Measurements from ENCODE around the gene OXLD1. TPM values are rescaled to one million over a fixed set of nuclear protein-coding genes. Genes with fewer than 3 reads are reported as not detected.

Gene OXLD1
- total and polyA plus RNA-seq, 10 of the 15 experiments (the other 5 are each of a cell fraction or from before 2014, with no cell fraction given), result 4.6 to 89.5 (median 39.8) TPM

- no peak for TF ChIP-seq ZBTB40 (IDR thresholded peaks at IDR 0.05; ENCODE audit: borderline replicate concordance)
- no peak for TF ChIP-seq SPI1 (IDR thresholded peaks at IDR 0.05; ENCODE audit: borderline replicate concordance, insufficient read depth, low read depth, low read length)
- TF ChIP-seq, protein P1, sequence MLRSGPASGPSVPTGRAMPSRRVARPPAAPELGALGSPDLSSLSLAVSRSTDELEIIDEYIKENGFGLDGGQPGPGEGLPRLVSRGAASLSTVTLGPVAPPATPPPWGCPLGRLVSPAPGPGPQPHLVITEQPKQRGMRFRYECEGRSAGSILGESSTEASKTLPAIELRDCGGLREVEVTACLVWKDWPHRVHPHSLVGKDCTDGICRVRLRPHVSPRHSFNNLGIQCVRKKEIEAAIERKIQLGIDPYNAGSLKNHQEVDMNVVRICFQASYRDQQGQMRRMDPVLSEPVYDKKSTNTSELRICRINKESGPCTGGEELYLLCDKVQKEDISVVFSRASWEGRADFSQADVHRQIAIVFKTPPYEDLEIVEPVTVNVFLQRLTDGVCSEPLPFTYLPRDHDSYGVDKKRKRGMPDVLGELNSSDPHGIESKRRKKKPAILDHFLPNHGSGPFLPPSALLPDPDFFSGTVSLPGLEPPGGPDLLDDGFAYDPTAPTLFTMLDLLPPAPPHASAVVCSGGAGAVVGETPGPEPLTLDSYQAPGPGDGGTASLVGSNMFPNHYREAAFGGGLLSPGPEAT (IDR thresholded peaks at IDR 0.05; ENCODE audit: low read depth), result 0 out of 2 replicates have a peak, but pooled peaks have one; percentile 7
- peak; percentile 83; the same call in 1 of the 2 replicates for TF ChIP-seq ZNF207 (IDR thresholded peaks at IDR 0.05; ENCODE audit: borderline replicate concordance)
- TF ChIP-seq, protein P2, sequence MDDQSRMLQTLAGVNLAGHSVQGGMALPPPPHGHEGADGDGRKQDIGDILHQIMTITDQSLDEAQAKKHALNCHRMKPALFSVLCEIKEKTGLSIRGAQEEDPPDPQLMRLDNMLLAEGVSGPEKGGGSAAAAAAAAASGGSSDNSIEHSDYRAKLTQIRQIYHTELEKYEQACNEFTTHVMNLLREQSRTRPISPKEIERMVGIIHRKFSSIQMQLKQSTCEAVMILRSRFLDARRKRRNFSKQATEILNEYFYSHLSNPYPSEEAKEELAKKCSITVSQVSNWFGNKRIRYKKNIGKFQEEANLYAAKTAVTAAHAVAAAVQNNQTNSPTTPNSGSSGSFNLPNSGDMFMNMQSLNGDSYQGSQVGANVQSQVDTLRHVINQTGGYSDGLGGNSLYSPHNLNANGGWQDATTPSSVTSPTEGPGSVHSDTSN (IDR thresholded peaks at IDR 0.05; ENCODE audit: insufficient replicate concordance, low read depth, low read length), result no peak
- TF ChIP-seq SMC3 (IDR thresholded peaks at IDR 0.05; ENCODE audit: borderline replicate concordance, low read length), result no peak
- TF ChIP-seq, protein P3, sequence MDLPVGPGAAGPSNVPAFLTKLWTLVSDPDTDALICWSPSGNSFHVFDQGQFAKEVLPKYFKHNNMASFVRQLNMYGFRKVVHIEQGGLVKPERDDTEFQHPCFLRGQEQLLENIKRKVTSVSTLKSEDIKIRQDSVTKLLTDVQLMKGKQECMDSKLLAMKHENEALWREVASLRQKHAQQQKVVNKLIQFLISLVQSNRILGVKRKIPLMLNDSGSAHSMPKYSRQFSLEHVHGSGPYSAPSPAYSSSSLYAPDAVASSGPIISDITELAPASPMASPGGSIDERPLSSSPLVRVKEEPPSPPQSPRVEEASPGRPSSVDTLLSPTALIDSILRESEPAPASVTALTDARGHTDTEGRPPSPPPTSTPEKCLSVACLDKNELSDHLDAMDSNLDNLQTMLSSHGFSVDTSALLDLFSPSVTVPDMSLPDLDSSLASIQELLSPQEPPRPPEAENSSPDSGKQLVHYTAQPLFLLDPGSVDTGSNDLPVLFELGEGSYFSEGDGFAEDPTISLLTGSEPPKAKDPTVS (IDR thresholded peaks at IDR 0.05; ENCODE audit: low read depth, low read length), result no peak
- no peak for TF ChIP-seq SIX5 (IDR thresholded peaks at IDR 0.05; ENCODE audit: low read depth, low read length, severe bottlenecking)
- TF ChIP-seq, protein P4, sequence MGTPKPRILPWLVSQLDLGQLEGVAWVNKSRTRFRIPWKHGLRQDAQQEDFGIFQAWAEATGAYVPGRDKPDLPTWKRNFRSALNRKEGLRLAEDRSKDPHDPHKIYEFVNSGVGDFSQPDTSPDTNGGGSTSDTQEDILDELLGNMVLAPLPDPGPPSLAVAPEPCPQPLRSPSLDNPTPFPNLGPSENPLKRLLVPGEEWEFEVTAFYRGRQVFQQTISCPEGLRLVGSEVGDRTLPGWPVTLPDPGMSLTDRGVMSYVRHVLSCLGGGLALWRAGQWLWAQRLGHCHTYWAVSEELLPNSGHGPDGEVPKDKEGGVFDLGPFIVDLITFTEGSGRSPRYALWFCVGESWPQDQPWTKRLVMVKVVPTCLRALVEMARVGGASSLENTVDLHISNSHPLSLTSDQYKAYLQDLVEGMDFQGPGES (IDR thresholded peaks at IDR 0.05), result no peak
- 0 out of 2 replicates have a peak, but pooled peaks have one; percentile 46 for TF ChIP-seq NFYB (IDR thresholded peaks at IDR 0.05; ENCODE audit: insufficient read depth, low read depth, low read length)
- TF ChIP-seq TBL1XR1 (IDR thresholded peaks at IDR 0.05; ENCODE audit: low read depth, low read length), result no peak
- TF ChIP-seq BMI1 (IDR thresholded peaks at IDR 0.05; ENCODE audit: borderline replicate concordance), result no peak
- TF ChIP-seq NBN (IDR thresholded peaks at IDR 0.05), result 0 out of 2 replicates have a peak, but pooled peaks have one; percentile 15
- TF ChIP-seq RELA (IDR thresholded peaks at IDR 0.05; ENCODE audit: borderline replicate concordance, partially characterized antibody), result no peak
- TF ChIP-seq PAX8 (IDR thresholded peaks at IDR 0.05), result no peak
- no peak for TF ChIP-seq JUND (IDR thresholded peaks at IDR 0.05; ENCODE audit: low read depth, low read length)
- peak; percentile 84 for TF ChIP-seq DPF2 (IDR thresholded peaks at IDR 0.05)
- TF ChIP-seq CREB1 (IDR thresholded peaks at IDR 0.05; ENCODE audit: low read depth), result peak; percentile 41; the same call in 1 of the 2 replicates
- no peak for TF ChIP-seq MTA3 (IDR thresholded peaks at IDR 0.05; ENCODE audit: borderline replicate concordance, low read length)
- TF ChIP-seq MEF2A (IDR thresholded peaks at IDR 0.05; ENCODE audit: insufficient read depth, low read depth, low read length), result no peak
- no peak for TF ChIP-seq NFIC (IDR thresholded peaks at IDR 0.05; ENCODE audit: low read depth, low read length)
Measured at GRCh38 chr17:81711814-81712467, 45.5 kb upstream of the OXLD1 start, which contains the start of gene SLC25A10 (continued).

Data from GM12878 (cell line).